H7 (cell line): ENCODE results near the gene C16orf92. TPM values are rescaled to one million over a fixed set of nuclear protein-coding genes. Genes with fewer than 3 reads are reported as not detected.
"Not testable (repeated sequence)": the region's sequence is repeated elsewhere in the genome, so short reads cannot be mapped to it uniquely, and the experiment has no call there.

Experiments used
- DNase-seq: peaks from one replicate; pipeline ENCODE4 v3.0.0; 2012
- H3K27me3 ChIP-seq: 2 replicates; pipeline ENCODE4 v1.6.0; 2011; ENCODE audit warnings: mild to moderate bottlenecking, low read length; ENCODE audit not compliant: control insufficient read depth, insufficient read depth
- H3K36me3 ChIP-seq: replicated peaks from 2 replicates; pipeline ENCODE4 v1.5.1; 2011; ENCODE audit warnings: low read length; ENCODE audit not compliant: control insufficient read depth, insufficient read depth
- H3K4me3 ChIP-seq: 2 replicates; pipeline ENCODE4 v1.5.1; 2011; ENCODE audit warnings: low read depth, mild to moderate bottlenecking, control low read depth, low read length, moderate library complexity; ENCODE audit not compliant: insufficient read depth
- total RNA-seq: library from RNA; depleted of rRNA; stranded (reverse); fragments of >200 nt; shearing (Covaris generic); gene quantifications from 2 replicates; pipeline ENCODE4 v1.2.3, GENCODE V29; 2014

C16orf92 gene
- total RNA-seq, 1 experiment from 2014 or later, result not detected

GRCh38 chr16:30006659-30007377 is 16.2 kb upstream of the C16orf92 start:
- Histone ChIP-seq H3K4me3 (no peak overlapping the region), H3K27me3 (peaks cover 24% of the 10 kb centered on the region), H3K36me3 (peaks cover 2% of the 10 kb centered on the region)
- DNase-seq, result no peak

- peaks cover 2% of the 10 kb centered on the region for H3K36me3 ChIP-seq
- H3K4me3 ChIP-seq, result no peak overlapping the region
- no peak for DNase-seq
- H3K27me3 ChIP-seq, result peaks cover 31% of the 10 kb centered on the region
These were observed 15.6 kb upstream of the C16orf92 start for GRCh38 chr16:30007378-30007895.

- peak; percentile 79 for DNase-seq
- Histone ChIP-seq H3K4me3 (no peak overlapping the region), H3K36me3 (no peaks in the 10 kb centered on the region), H3K27me3 (peaks cover 34% of the 10 kb centered on the region)
These were observed 13.7 kb upstream of the C16orf92 start for GRCh38 chr16:30009085-30009862.

- DNase-seq, result peak; percentile 83
- Histone ChIP-seq H3K36me3 (no peaks in the 10 kb centered on the region), H3K27me3 (peaks cover 34% of the 10 kb centered on the region), H3K4me3 (peak overlapping the region; percentile 83)
These were observed 12.8 kb upstream of the C16orf92 start for GRCh38 chr16:30009990-30010843.

GRCh38 chr16:30010844-30011713 is 11.9 kb upstream of the C16orf92 start, which contains the start of gene DOC2A:
Gene DOC2A (minus strand): TSS chr16:30011027. CDS start chr16:30010222, 805 bp downstream.
- Histone ChIP-seq H3K4me3 (peak within 1 kb of the TSS; percentile 83), H3K36me3 (no peaks in the 10 kb centered on the region), H3K27me3 (peaks cover 34% of the 10 kb centered on the region)
- DNase-seq, result peak; percentile 97

GRCh38 chr16:30011714-30012504 is 11.1 kb upstream of the C16orf92 start:
- peak; percentile 75 for DNase-seq
- Histone ChIP-seq H3K27me3 (peaks cover 34% of the 10 kb centered on the region), H3K36me3 (no peaks in the 10 kb centered on the region), H3K4me3 (peak overlapping the region; percentile 83)

- H3K36me3 ChIP-seq, H3K4me3 ChIP-seq: not testable (repeated sequence)
- H3K27me3 ChIP-seq, result peaks cover 34% of the 10 kb centered on the region
- DNase-seq, result peak; percentile 9
These were observed 10.4 kb upstream of the C16orf92 start for GRCh38 chr16:30012598-30012997.

GRCh38 chr16:30015450-30015849 is 7.5 kb upstream of the C16orf92 start:
- not testable (repeated sequence) for DNase-seq, H3K4me3 ChIP-seq, H3K36me3 ChIP-seq
- peaks cover 21% of the 10 kb centered on the region for H3K27me3 ChIP-seq

- H3K36me3 ChIP-seq, result no peaks in the 10 kb centered on the region
- DNase-seq, result no peak
- H3K27me3 ChIP-seq, result peaks cover 11% of the 10 kb centered on the region
These were observed 6.3 kb upstream of the C16orf92 start for GRCh38 chr16:30016555-30017276.

GRCh38 chr16:30017277-30017656 is 5.7 kb upstream of the C16orf92 start:
- Histone ChIP-seq H3K27me3 (peaks cover 5% of the 10 kb centered on the region), H3K4me3 (no peak overlapping the region), H3K36me3 (no peaks in the 10 kb centered on the region)
- no peak for DNase-seq

More at GRCh38 chr16:30016555-30017276, 6.3 kb upstream of the C16orf92 start:
- H3K4me3 ChIP-seq, result no peak overlapping the region

- H3K4me3 ChIP-seq, H3K36me3 ChIP-seq, H3K27me3 ChIP-seq, DNase-seq: not testable (repeated sequence)
These were observed 5.1 kb upstream of the C16orf92 start for GRCh38 chr16:30017937-30018336.

- DNase-seq, result no peak
- no peaks in the 10 kb centered on the region for H3K27me3 ChIP-seq
- H3K4me3 ChIP-seq, result no peak overlapping the region
- H3K36me3 ChIP-seq, result no peaks in the 10 kb centered on the region
These were observed 4.3 kb upstream of the C16orf92 start for GRCh38 chr16:30018731-30019158.
